Vein endothelial cell (primary cell): ENCODE data around the gene TRAIP. TPM values are rescaled to one million over a fixed set of nuclear protein-coding genes. Genes with fewer than 3 reads are reported as not detected.

Experiments used
- small RNA-seq: library from RNA; depleted of rRNA; stranded (forward); fragments of <200 nt; gene quantifications from one replicate; pipeline ENCODE3, GENCODE V24; 2012
- total RNA-seq: library from RNA; depleted of rRNA; stranded (reverse); fragments of >200 nt; gene quantifications from 2 replicates; pipeline ENCODE4 v1.2.3, GENCODE V29; 2012

The TRAIP gene
- total RNA-seq = 3.6 and 5.5 TPM in 2 replicates

GRCh38 chr3:49856181-49857005, at the start of gene TRAIP:
TSS of gene TRAIP (minus strand) at chr3:49856564. CDS start at chr3:49856453, 111 bp downstream.

GRCh38 chr3:49903451-49904424, 47.4 kb upstream of the TRAIP start, which contains the start of gene MST1R:
TSS of gene MST1R (minus strand) at chr3:49903873. CDS start at chr3:49903609, 264 bp downstream.

GRCh38 chr3:49869525-49870126, 13.3 kb upstream of the TRAIP start, which contains the start of gene CAMKV:
TSS of gene CAMKV (minus strand) at chr3:49869906. CDS start at chr3:49862388, 7,518 bp downstream.

GRCh38 chr3:49813497-49814174, 42.7 kb downstream of the TRAIP start, which contains the start of gene UBA7:
TSS of gene UBA7 (minus strand) at chr3:49813953. CDS start at chr3:49813787, 166 bp downstream.

GRCh38 chr3:49802719-49803464, 53.5 kb downstream of the TRAIP start, which contains the start of gene INKA1:
TSS of gene INKA1 (plus strand) at chr3:49803261. CDS start at chr3:49803393, 132 bp downstream.

GRCh38 chr3:49799761-49800160, 56.6 kb downstream of the TRAIP start, which contains the start of gene CDHR4:
TSS of gene CDHR4 (minus strand) at chr3:49799873. CDS start at chr3:49799812, 61 bp downstream.

GRCh38 chr3:49786357-49787181, 69.8 kb downstream of the TRAIP start, which contains the start of gene IP6K1:
TSS of gene IP6K1 (minus strand) at chr3:49786542. CDS start at chr3:49748040, 38,502 bp downstream.

Small RNA genes lying within 50 kb of the gene (small RNA-seq; reads per million reads assigned to genes)
- not detected for gene RN7SL217P

Other genes with a start within 250 kb of the TRAIP start
- gene APEH, start 182.2 kb downstream of the TRAIP start, total RNA-seq = 75.8 and 78.4 TPM in 2 replicates
- gene MST1, start 167.1 kb downstream of the TRAIP start, total RNA-seq = 2.6 and 3.9 TPM in 2 replicates
- gene RNF123, start 167.0 kb downstream of the TRAIP start, total RNA-seq = 29.5 and 35.9 TPM in 2 replicates
- gene AMIGO3, start 136.9 kb downstream of the TRAIP start, total RNA-seq = 0.76 and 0.98 TPM in 2 replicates
- 33.6 and 40.0 TPM in 2 replicates for gene GMPPB, start 132.6 kb downstream of the TRAIP start, total RNA-seq
- gene IP6K1, start 70.0 kb downstream of the TRAIP start, total RNA-seq = 60.8 and 67.4 TPM in 2 replicates
- gene CDHR4, start 56.7 kb downstream of the TRAIP start, total RNA-seq = not detected in 2 replicates
- gene INKA1, start 53.3 kb downstream of the TRAIP start, total RNA-seq = 9.6 and 15.4 TPM in 2 replicates
- 18.6 and 38.9 TPM in 2 replicates for gene UBA7, start 42.6 kb downstream of the TRAIP start, total RNA-seq
- gene CAMKV, start 13.3 kb upstream of the TRAIP start, total RNA-seq = not detected in 2 replicates
- 0.29 and 0.33 TPM in 2 replicates for gene MST1R, start 47.3 kb upstream of the TRAIP start, total RNA-seq
- 16.7 and 19.3 TPM in 2 replicates for gene MON1A, start 73.2 kb upstream of the TRAIP start, total RNA-seq
- gene RBM6, start 83.6 kb upstream of the TRAIP start, total RNA-seq = 46.1 and 58.1 TPM in 2 replicates
- gene RBM5, start 232.4 kb upstream of the TRAIP start, total RNA-seq = 151 and 189 TPM in 2 replicates